Measurements from ENCODE around the gene SLC22A16. TPM values are rescaled to one million over a fixed set of nuclear protein-coding genes. Genes with fewer than 3 reads are reported as not detected.
A peak's percentile ranks its signal among the peaks of the same experiment; 100 is the strongest.

The SLC22A16 gene
- total RNA-seq, 2 experiments from 2014 or later, result not detected

DNA sequence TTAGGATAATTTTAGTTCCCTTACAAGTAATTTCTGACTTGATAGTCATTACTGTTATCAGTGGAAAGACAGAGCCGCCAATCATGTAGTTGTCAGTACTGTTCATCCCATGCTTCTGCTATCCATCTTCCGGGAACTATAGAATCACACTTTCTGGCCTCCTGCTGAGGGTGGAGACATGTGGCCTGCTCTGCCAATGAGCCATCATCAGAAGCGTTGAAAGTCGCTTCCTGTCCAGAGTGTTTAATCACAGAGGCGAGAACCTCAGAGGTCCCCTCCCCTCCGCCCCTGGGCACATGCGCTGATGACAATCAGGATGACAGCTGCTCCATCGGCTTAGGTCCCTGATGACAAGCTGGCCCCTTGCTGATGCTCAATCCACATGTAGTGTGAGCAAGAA, 64.1 kb downstream of the SLC22A16 start:
- no peaks in the 10 kb centered on the region for H3K9me3 Mint-ChIP-seq
- no peaks in the 10 kb centered on the region for H3K36me3 Mint-ChIP-seq
- H3K27me3 Mint-ChIP-seq, result no peaks in the 10 kb centered on the region
- peaks cover 3% of the 10 kb centered on the region for H3K4me1 Mint-ChIP-seq
- no peak overlapping the region for H3K4me3 Mint-ChIP-seq
- H3K27ac Mint-ChIP-seq, result no peak overlapping the region
- DNase-seq, result no peak

DNA sequence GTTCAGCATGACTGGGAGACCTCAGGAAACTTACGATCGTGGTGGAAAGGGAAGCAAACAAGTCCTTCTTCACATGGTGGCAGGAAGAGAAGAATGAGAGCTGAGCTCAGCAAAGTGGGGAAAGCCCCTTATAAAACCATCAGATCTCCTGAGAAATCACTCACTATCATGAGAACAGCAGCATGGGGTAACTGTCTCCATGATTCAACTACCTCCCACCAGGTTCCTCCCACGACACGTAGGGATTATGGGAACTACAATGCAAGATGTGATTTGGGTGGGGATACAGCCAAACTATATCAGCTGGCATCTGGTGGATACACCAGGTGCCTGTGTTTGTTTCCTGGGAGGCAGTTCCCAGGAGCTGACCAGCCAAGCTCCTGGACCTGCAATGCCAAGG, 65.9 kb downstream of the SLC22A16 start:
- DNase-seq, result no peak
- Mint-ChIP-seq H3K36me3 (no peaks in the 10 kb centered on the region), H3K9me3 (no peaks in the 10 kb centered on the region), H3K4me1 (peaks cover 3% of the 10 kb centered on the region), H3K27ac (no peak overlapping the region), H3K4me3 (no peak overlapping the region), H3K27me3 (no peaks in the 10 kb centered on the region)

GRCh38 chr6:110409794-110410193, 66.6 kb downstream of the SLC22A16 start:
- DNase-seq, result no peak
- H3K27ac Mint-ChIP-seq, result no peak overlapping the region
- no peaks in the 10 kb centered on the region for H3K36me3 Mint-ChIP-seq
- no peaks in the 10 kb centered on the region for H3K27me3 Mint-ChIP-seq
- no peak overlapping the region for H3K4me3 Mint-ChIP-seq
- peaks cover under 1% of the 10 kb centered on the region for H3K4me1 Mint-ChIP-seq
- H3K9me3 Mint-ChIP-seq, result no peaks in the 10 kb centered on the region

GRCh38 chr6:110408901-110409300, 67.5 kb downstream of the SLC22A16 start:
- H3K4me3 Mint-ChIP-seq, result no peak overlapping the region
- H3K4me1 Mint-ChIP-seq, result no peaks in the 10 kb centered on the region
- no peak overlapping the region for H3K27ac Mint-ChIP-seq
- no peaks in the 10 kb centered on the region for H3K9me3 Mint-ChIP-seq
- no peak for DNase-seq
- H3K27me3 Mint-ChIP-seq, result no peaks in the 10 kb centered on the region
- no peaks in the 10 kb centered on the region for H3K36me3 Mint-ChIP-seq

- H3K9me3 Mint-ChIP-seq, result no peaks in the 10 kb centered on the region
- H3K4me3 Mint-ChIP-seq, result no peak overlapping the region
- H3K4me1 Mint-ChIP-seq, result no peaks in the 10 kb centered on the region
- DNase-seq, result no peak
- no peak overlapping the region for H3K27ac Mint-ChIP-seq
- no peaks in the 10 kb centered on the region for H3K36me3 Mint-ChIP-seq
- H3K27me3 Mint-ChIP-seq, result no peaks in the 10 kb centered on the region
Measured at GRCh38 chr6:110404607-110405006, 71.8 kb downstream of the SLC22A16 start.

GRCh38 chr6:110401585-110402176, 74.7 kb downstream of the SLC22A16 start:
- no peak overlapping the region for H3K27ac Mint-ChIP-seq
- no peaks in the 10 kb centered on the region for H3K36me3 Mint-ChIP-seq
- no peak overlapping the region for H3K4me3 Mint-ChIP-seq
- no peaks in the 10 kb centered on the region for H3K9me3 Mint-ChIP-seq
- H3K4me1 Mint-ChIP-seq, result peaks cover 6% of the 10 kb centered on the region
- H3K27me3 Mint-ChIP-seq, result no peaks in the 10 kb centered on the region
- DNase-seq, result no peak

DNA sequence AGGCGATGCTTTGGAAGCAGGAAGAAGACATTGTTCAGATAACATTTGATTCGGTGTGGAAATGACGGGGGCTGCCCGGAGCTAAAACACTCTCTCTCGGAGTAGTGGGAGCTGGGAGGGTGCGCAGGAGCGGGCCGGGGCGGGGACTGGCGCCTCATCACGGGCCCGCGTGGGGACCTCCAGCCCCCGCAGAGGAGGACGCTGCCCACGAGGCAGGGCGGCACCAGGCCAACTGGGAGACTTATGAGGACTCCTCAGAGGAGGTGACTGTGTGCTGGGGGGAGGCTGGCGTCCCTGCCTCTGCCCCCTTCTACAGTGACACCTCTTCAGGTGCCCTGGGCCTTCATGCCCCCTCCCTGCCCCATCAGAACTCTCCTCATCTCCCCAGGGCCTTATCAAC, 76.2 kb downstream of the SLC22A16 start:
- no peak overlapping the region for H3K4me3 Mint-ChIP-seq

DNA sequence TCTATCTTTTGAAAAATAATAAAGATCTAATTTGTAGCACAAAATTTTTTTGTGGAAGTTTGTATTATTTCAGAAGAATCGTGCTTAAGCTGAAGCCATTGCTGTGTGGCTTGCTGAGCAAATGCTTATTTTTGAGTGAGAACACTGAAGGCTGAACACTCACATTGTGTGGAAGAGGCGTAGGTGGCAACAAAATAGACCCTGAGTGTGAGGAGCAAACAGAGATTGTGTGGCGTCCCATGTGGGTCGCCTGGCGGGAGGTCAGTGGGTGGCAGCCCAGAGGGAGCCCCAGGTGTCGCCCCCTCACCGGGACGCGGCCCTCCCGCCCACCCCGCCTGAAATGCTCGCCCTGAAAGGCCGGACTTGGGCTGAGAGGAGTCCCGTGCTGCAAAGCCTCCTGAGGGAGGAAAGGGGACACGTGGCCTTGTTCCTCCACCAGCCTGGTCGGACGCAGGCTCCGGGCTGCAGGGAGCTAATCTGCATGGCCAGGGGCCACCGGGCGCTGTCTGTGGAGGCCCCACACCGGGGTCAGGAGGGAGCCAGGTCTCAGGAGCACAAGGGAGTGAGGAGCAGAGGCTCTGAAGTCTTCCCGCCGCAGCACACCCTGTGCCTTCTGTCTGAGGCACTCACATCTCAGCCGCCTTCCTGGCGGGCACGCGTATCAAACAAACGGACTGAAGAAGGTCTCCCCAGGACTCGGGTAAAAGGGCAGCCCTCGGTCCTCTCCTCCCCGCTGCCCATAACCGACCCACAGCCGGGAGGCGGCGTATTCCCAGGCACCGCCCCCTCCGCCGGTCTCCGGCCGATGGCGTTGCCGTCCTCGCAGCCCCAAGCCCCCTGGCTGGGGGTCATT, 77.0 kb downstream of the SLC22A16 start:
- Mint-ChIP-seq H3K27ac (no peak overlapping the region), H3K27me3 (no peaks in the 10 kb centered on the region), H3K4me3 (no peak overlapping the region), H3K36me3 (no peaks in the 10 kb centered on the region), H3K4me1 (peaks cover 6% of the 10 kb centered on the region), H3K9me3 (no peaks in the 10 kb centered on the region)
- DNase-seq, result no peak

More for the DNA sequence above, 76.2 kb downstream of the SLC22A16 start:
- H3K9me3 Mint-ChIP-seq, result no peaks in the 10 kb centered on the region
- H3K27me3 Mint-ChIP-seq, result no peaks in the 10 kb centered on the region
- peaks cover 6% of the 10 kb centered on the region for H3K4me1 Mint-ChIP-seq
- H3K36me3 Mint-ChIP-seq, result no peaks in the 10 kb centered on the region
- H3K27ac Mint-ChIP-seq, result no peak overlapping the region
- DNase-seq, result no peak

GRCh38 chr6:110398778-110399177, 77.6 kb downstream of the SLC22A16 start:
- Mint-ChIP-seq H3K27ac (no peak overlapping the region), H3K4me3 (no peak overlapping the region), H3K36me3 (no peaks in the 10 kb centered on the region), H3K4me1 (peaks cover 6% of the 10 kb centered on the region), H3K27me3 (no peaks in the 10 kb centered on the region), H3K9me3 (no peaks in the 10 kb centered on the region)
- no peak for DNase-seq

DNA sequence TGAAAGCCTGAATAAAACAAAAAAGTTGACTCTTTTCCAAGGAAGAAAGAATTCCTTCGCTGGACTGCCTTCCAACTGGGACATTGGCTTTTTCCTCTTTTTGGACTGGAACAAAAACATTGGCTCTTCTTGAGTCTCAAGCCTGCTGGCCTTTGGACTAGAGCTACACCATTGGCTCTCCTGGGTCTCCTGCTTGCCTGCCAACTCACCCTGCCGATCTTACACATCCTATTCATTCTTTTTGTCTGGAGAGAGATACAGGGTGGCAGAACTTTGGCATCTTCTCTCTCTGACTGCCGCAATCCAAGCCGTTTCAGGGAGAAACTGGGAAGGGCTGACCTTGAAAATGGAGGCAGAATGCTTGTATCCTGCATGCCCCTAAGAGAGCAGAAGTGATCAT, 81.2 kb downstream of the SLC22A16 start:
- Mint-ChIP-seq H3K27me3 (no peaks in the 10 kb centered on the region), H3K36me3 (no peaks in the 10 kb centered on the region), H3K4me1 (peaks cover 10% of the 10 kb centered on the region), H3K9me3 (no peaks in the 10 kb centered on the region), H3K27ac (no peak overlapping the region), H3K4me3 (no peak overlapping the region)
- DNase-seq, result no peak

DNA sequence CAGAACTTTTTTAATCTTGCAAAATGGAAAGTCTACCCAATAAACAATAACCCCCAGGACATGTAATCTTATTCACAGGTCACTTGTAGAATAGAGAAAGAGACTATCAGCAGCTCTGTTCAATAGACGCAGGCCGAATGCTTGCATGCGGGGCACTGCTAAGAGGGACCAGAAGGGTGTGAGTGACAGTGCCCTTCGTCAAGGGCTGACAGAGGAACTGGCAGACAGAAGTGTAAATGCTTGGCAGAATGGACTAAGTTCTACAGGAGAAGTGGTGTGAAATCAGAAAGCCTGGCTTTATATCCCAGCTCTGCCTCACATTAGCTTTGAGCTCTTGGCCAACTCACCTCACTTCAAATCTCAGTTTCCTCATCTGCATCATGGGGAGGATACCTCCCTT, 82.0 kb downstream of the SLC22A16 start:
- no peaks in the 10 kb centered on the region for H3K36me3 Mint-ChIP-seq
- no peak overlapping the region for H3K27ac Mint-ChIP-seq
- no peaks in the 10 kb centered on the region for H3K27me3 Mint-ChIP-seq
- peaks cover 18% of the 10 kb centered on the region for H3K4me1 Mint-ChIP-seq
- DNase-seq, result no peak
- H3K9me3 Mint-ChIP-seq, result no peaks in the 10 kb centered on the region
- H3K4me3 Mint-ChIP-seq, result no peak overlapping the region

DNA sequence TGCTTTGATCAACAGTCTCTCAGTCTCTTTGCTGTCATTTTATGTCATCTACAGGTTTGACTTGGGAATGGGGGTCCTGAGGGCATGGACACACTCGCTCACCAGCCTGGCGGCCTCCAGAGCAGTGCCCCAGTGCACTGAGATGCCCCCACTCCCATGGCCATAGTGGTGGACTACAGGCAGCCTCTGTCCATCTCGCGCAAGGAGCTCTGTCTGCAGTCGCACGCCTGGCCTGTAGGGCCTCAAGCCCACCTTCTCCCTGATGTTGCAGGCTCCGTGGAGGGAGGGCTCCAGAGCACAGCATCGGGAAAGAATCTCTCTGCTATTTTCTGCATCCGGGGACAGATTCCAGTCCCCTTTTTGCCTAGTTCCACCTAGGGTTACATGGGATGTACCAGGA, 83.7 kb downstream of the SLC22A16 start:
- Mint-ChIP-seq H3K36me3 (no peaks in the 10 kb centered on the region), H3K4me3 (no peak overlapping the region), H3K27ac (no peak overlapping the region), H3K9me3 (no peaks in the 10 kb centered on the region), H3K4me1 (peaks cover 22% of the 10 kb centered on the region), H3K27me3 (no peaks in the 10 kb centered on the region)
- DNase-seq, result no peak

DNA sequence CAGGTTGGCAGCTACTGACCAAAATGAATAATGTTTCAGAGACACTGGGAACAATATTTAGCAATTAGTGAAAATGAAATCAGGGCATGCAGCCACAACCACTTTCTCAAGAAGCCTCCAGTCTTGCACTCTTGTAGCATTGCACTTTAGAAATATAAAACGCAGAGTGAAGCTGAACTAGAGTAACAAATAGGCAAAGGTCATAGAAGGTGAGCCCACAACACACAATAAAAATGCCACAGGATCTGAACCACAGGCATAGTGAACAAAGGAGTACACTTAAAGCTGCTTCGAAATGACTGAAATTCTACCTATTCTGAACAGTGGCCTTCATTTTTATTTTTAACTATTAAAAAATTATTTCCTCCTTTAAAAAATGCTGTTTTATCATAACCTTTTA, 86.0 kb downstream of the SLC22A16 start:
- Mint-ChIP-seq H3K4me3 (no peak overlapping the region), H3K4me1 (peaks cover 25% of the 10 kb centered on the region), H3K9me3 (no peaks in the 10 kb centered on the region), H3K27ac (peak overlapping the region; percentile 50), H3K27me3 (no peaks in the 10 kb centered on the region), H3K36me3 (no peaks in the 10 kb centered on the region)
- no peak for DNase-seq

GRCh38 chr6:110389689-110390382, 86.6 kb downstream of the SLC22A16 start:
- Mint-ChIP-seq H3K4me3 (no peak overlapping the region), H3K4me1 (peaks cover 25% of the 10 kb centered on the region), H3K27ac (peak overlapping the region; percentile 50), H3K27me3 (no peaks in the 10 kb centered on the region), H3K36me3 (no peaks in the 10 kb centered on the region), H3K9me3 (no peaks in the 10 kb centered on the region)
- no peak for DNase-seq

GRCh38 chr6:110387986-110388385, 88.4 kb downstream of the SLC22A16 start:
- peaks cover 25% of the 10 kb centered on the region for H3K4me1 Mint-ChIP-seq
- no peak for DNase-seq
- H3K27me3 Mint-ChIP-seq, result no peaks in the 10 kb centered on the region
- no peaks in the 10 kb centered on the region for H3K9me3 Mint-ChIP-seq
- no peaks in the 10 kb centered on the region for H3K36me3 Mint-ChIP-seq
- H3K27ac Mint-ChIP-seq, result no peak overlapping the region
- no peak overlapping the region for H3K4me3 Mint-ChIP-seq
